Activated naive CD4-positive, alpha-beta T cell treated with anti-CD3 and anti-CD28 coated beads, Interleukin-2, amount 50 U/mL, for 72 hours (primary cell): ENCODE measurements around the gene ITPK1. TPM values are rescaled to one million over a fixed set of nuclear protein-coding genes. Genes with fewer than 3 reads are reported as not detected.
"Not testable (repeated sequence)": the region's sequence is repeated elsewhere in the genome, so short reads cannot be mapped to it uniquely, and the experiment has no call there.

Source experiments
- ATAC-seq, 2 donors: fragments of 150-1000 bp; cut with Tn5 transposase; 2 replicates each; pipeline ENCODE4 v1.10.0; 2021; ENCODE audit warnings: mild to moderate bottlenecking in 2 of 2, moderate library complexity in 2 of 2
- DNase-seq, 2 donors: peaks; one replicate each; pipeline ENCODE4 v3.0.0; 2021 to 2022; ENCODE audit warnings: low spot score in 2 of 2
- H3K27ac Mint-ChIP-seq, 2 donors: one replicate each; pipeline ENCODE4 v1.8.0; 2022; ENCODE audit warnings: mild to moderate bottlenecking in 2 of 2, mixed read lengths in 2 of 2
- H3K36me3 Mint-ChIP-seq, 2 donors: one replicate each; pipeline ENCODE4 v1.8.0; 2022; ENCODE audit warnings: mixed read lengths in 2 of 2
- H3K9me3 Mint-ChIP-seq, 2 donors: one replicate each; pipeline ENCODE4 v1.8.0; 2022; ENCODE audit warnings: mixed read lengths in 2 of 2
- total RNA-seq, 2 donors: library from RNA; stranded (reverse); gene quantifications; one replicate each; pipeline ENCODE4 v1.2.3, GENCODE V29; 2022

Gene ITPK1
- total RNA-seq, 2 donors from 2014 or later, result 15.2 to 33.2 TPM

DNA sequence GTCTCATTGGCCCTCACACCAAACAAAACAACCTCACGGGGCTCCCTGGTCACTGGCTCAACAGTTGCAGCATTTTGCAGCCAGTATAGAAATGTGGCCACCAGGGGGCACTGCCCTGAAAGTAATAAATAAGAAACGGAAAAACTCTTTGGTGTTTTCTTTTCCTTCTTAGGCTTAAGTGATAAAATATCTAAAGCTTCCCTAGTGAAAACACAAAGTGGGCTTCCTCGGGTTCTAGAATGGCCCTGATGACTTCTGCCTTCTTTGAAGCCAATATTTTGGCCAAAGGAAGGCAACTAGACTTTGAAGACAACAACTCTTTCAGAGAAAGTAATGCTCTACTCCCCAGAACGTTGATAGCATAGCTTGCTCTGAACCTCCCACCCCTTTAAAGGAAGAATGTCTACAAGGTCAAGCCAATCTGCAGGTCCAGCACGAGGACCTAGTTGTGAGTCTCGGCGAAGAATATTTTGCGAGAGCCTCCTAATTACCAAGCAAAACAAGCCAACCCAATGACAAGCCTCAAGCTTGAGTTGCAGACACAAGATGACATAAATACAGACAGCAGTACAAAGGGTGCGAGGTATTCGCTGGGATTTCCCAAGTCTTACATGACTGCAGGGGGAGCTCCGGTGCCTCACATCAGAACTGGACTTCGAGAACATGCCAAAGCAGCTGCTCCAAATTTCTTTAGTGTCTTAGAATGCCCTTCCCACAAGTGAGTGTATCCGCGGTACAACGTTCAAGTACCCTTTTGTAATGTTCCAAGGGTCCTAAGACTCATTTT is 2.6 kb downstream of the ITPK1 start:
- ATAC-seq (peak in 1 of 2 donors; percentile 39), DNase-seq (peak; percentile 58 to 78)
- H3K36me3 Mint-ChIP-seq, result no peaks in the 10 kb centered on the region
- peak overlapping the region in 1 of 2 donors; percentile 78 for H3K27ac Mint-ChIP-seq
- H3K9me3 Mint-ChIP-seq, result no peaks in the 10 kb centered on the region

DNA sequence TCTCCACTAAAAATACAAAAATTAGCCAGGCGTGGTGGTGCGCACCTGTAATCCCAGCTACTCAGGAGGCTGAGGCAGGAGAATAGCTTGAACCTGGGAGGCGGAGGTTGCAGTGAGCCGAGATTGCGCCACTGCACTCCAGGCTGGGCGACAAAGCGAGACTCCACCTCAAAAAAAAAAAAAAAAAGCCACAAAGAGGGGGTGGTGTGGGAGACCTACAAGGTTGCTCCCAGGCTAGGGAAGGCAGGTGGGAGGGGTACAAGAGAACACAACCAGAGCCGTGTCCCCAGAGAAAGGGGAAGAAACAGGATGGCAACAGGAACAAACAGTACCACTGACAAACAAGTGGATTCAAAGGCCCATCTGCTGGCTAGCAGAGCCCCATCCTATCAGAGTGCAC is 4.2 kb downstream of the ITPK1 start:
- not testable (repeated sequence) for ATAC-seq, H3K9me3 Mint-ChIP-seq, H3K27ac Mint-ChIP-seq, DNase-seq, H3K36me3 Mint-ChIP-seq

DNA sequence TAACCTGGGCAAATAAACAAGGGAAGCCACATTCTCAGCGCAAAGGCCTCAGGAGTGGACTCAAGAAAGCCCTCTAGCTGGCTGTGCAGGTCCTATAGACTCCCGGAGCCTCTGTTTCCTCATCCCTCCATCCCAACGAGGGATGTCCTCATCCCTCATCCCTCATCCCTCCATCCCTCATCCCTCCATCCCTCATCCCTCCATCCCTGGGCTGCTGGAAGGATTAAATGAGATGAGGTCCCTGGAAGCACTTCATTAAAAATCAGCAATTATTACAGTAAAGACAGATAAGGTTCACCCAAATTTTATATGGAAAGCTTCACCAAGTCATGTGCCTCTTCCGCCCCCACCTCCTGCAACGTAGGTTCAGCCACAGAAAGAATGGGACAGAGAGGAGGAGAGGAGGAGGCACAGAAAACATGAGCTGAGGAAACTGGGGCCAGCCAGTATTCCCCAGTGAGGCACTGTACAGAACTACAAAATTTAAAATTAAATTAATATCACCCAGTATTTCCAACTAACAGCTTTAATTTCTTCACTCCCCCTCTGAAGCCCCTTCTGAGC is 4.8 kb downstream of the ITPK1 start:
- H3K27ac Mint-ChIP-seq, result no peak overlapping the region
- H3K9me3 Mint-ChIP-seq, result no peaks in the 10 kb centered on the region
- ATAC-seq (no peak), DNase-seq (no peak)
- no peaks in the 10 kb centered on the region for H3K36me3 Mint-ChIP-seq

DNA sequence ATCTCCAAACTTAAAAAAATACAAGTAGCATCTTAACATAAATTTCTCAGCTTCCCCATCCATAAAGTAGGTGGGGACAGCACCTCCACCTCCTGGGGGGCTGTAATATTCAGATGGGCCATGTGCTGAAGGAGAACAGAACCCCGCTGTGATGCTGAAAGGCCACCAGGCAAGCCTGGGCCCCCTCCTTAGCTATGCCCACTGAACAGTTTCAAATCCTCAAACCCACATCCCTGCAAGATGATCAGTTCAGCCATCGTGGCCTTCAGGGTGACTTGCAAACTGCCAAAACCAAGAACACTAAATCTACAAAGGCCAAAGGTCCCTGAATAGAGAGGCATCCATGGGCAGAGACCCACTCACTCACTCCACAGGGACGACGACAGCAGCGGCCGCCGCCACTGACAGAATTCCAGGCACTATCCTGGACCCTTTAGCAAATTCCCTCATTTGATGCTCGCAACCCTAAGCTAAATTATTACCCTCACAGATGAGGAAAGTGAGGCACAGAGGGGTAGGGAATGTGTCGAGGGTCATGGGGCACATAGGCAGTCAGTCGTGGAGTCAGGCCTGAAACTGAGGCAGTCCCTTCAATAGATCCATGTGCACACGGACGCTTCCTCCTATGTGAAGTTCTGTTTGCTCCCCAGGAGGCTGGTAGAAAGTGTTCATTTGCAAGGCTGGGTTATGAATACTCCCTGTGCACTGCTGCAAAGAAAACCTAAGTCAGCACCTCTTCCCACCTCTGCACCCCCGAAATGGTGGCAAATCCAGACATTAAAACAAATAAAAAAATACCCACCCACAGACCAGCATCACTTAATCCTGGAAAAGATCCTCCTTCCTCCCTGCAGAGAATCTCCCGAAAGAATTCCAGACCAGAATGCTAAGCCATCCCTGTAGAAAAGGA is 5.9 kb downstream of the ITPK1 start:
- Mint-ChIP-seq H3K9me3 (no peaks in the 10 kb centered on the region), H3K36me3 (no peaks in the 10 kb centered on the region), H3K27ac (peak overlapping the region in 1 of 2 donors; percentile 55)
- no peak for DNase-seq
- no peak for ATAC-seq

DNA sequence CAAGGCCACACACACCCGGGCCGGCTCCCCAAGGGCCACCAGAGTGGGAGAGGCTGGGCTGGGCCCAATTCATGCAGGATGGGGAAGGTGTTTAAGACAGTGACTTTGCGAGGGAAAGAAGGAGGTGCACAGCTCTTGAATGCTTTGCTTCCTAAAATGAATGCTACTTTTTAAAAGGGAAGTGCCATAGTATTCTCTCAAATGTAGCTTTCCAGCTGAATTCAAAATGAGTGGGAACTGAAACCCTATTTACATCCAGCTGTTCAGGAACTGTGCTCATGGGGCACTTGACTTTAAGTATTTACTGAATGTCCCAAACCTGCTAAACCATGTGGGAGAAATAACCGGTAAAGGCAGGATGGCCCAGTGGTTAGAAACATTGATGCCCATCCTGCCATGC is 7.6 kb downstream of the ITPK1 start:
- H3K9me3 Mint-ChIP-seq, result no peaks in the 10 kb centered on the region
- DNase-seq, result no peak
- no peaks in the 10 kb centered on the region for H3K36me3 Mint-ChIP-seq
- H3K27ac Mint-ChIP-seq, result no peak overlapping the region
- ATAC-seq, result no peak

DNA sequence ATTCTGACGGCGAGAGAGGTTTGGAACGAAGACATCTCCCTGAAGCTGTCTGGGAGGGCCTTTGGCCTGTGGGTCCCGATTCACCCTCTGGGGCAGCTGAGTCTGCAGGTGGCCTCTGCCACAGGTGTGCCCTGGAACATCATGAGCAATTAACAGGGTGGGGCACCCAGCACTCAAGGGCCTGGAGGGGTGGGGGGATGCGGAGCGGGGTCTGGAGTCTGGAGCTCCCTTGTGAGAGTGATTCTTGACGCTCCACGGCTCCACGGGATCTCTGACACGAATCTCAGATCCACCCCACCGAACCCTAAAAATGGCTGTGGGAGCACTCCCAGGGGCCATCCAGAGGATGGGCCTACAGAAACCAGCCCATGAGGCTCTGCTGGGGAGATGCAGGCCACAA is 8.3 kb downstream of the ITPK1 start:
- Mint-ChIP-seq H3K27ac (peak overlapping the region; percentile 1 to 62), H3K36me3 (no peaks in the 10 kb centered on the region), H3K9me3 (no peaks in the 10 kb centered on the region)
- ATAC-seq (no peak), DNase-seq (no peak)

DNA sequence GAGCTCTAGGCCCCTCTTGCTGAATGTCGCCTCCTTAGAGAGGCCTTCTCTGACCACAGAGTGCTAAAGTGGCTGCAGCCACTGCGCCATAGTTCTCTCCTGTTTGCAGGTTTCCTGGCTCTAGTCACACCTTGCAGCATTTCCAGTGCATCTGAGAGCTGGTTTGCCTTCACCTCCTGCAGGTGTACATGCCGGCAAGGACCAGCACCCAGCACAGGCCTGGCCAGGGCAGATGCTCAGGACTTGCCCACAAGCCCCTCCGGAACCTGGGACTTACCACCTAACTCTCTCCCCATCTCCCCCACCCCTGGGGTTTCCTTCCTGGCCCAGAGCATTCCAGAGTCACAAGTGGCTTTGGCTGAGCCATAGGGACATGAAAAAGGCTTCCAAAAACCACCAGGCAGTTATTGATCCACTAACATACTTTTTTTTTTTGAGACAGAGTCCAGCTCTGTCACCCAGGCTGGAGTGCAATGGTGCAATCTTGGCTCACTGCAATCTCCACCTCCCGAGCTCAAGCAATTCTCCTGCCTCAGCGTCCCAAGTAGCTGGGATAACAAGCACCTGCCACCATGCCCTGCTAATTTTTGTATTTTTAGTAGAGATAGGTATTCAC is 9.1 kb downstream of the ITPK1 start:
- ATAC-seq, result no peak
- no peaks in the 10 kb centered on the region for H3K9me3 Mint-ChIP-seq
- H3K27ac Mint-ChIP-seq, result peak overlapping the region in 1 of 2 donors; percentile 62
- no peaks in the 10 kb centered on the region for H3K36me3 Mint-ChIP-seq
- DNase-seq, result no peak

DNA sequence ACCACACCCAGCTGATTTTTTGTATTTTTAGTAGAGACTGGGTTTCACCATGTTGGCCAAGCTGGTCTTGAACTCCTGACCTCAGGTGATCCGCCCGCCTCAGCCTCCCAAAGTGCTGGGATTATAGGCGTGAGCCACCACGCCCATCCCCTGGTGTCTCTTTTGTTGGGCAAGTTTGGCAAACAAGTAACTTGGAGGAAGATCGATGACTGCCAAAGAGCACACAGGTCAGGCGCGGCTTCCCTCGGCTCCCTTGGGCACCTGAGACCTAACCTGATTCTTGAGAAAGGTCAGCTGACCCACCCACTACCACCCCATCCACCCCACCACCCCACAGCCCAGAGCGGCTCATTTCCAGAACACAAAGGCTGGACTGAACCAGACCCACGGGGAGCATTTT is 9.9 kb downstream of the ITPK1 start:
- H3K9me3 Mint-ChIP-seq, ATAC-seq, DNase-seq, H3K36me3 Mint-ChIP-seq: not testable (repeated sequence)
- peak overlapping the region in 1 of 2 donors; percentile 29 for H3K27ac Mint-ChIP-seq

DNA sequence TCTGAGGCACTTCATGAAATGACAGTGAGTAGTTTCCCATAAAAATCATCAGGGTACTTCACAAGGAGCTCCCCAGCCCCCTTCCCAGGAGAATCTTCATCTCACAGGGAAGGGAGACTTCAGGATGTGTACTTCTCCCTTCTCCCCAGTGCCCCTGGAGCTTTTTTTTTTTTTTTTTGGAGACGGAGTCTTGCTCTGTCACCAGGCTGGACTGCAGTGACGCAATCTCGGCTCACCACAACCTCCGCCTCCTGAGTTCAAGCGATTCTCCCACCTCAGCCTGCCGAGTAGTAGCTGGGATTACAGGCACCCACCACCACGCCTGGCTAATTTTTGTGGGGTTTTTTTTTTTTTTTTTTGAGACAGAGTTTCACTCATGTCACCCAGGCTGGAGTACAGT is 10.4 kb downstream of the ITPK1 start:
- Mint-ChIP-seq H3K36me3 (no peaks in the 10 kb centered on the region), H3K9me3 (no peaks in the 10 kb centered on the region), H3K27ac (no peak overlapping the region)
- ATAC-seq (no peak), DNase-seq (no peak)

DNA sequence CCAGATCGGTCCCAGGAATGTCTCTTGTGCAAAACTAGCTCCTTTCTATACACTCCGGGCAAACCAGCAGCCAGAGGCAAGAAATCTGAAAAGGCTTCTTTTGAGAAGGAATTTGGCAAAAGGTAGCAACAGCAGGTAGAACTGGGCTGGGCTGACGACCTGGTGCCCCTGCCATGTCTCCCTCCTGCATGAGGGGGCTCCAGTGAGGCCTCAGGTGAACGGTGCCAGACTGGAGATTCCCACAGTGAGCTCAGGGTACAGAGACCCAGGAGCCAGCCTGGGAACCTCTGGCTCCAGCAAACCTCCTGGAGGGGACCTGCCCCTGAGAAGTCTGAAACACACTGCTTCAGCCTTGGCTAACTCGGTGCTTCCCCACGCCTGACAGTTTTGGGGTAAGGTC is 10.8 kb downstream of the ITPK1 start:
- no peak for ATAC-seq
- no peaks in the 10 kb centered on the region for H3K9me3 Mint-ChIP-seq
- no peak overlapping the region for H3K27ac Mint-ChIP-seq
- no peaks in the 10 kb centered on the region for H3K36me3 Mint-ChIP-seq
- no peak for DNase-seq

DNA sequence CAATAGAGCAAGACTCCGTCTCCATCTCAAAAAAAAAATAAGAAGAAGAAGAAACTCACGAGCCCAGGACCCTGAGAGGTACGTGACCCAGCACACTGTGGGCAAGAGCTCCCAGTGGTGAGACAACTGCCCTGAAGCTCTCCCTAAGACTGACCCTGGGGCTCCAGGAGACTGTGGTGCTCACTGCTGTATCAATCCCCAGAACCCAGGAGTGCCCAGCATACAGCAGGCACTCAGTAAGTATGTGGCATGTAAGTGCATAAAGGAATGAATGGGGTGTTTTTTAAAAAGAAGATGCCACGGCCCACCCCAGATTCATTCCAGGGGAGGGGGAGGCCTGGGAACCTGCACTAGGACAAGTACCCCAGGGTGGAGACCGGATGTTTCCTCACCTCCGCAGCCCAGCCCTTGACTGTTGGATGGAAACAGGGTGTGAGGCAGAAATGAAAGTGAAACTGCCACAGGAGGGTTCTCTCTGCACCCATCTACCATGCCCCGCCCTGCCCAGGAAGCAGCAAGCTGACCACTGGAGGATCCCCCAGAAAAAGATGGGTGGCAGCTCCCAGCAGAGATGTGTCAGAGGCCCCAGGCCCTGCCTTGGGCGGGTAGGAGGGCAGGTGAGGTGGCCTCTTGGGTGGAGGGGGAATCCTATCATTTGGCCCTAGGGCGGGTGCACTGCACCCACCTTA is 12.2 kb downstream of the ITPK1 start:
- peak overlapping the region; percentile 82 to 96 for H3K27ac Mint-ChIP-seq
- ATAC-seq (peak; percentile 91 to 97), DNase-seq (peak; percentile 58 to 78)
- no peaks in the 10 kb centered on the region for H3K36me3 Mint-ChIP-seq
- H3K9me3 Mint-ChIP-seq, result no peaks in the 10 kb centered on the region

DNA sequence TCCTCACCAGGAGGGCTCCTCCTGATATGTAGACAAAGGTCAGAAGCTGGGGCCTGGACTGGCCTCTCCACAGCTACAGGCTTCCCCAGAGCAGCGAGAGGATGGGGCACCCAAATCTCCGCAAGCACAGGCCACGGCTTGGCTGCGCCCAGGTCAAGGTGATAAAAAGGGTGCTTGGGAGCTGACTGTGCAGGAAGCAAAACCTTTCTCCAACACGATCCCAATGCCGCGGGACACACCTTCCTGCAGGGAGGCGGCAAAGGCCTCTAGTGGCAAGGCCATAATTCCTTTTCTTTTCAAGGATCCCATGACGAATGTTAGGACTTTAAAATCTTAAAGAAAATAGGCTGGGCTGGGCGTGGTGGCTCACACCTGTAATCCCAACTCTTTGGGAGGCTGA is 13.6 kb downstream of the ITPK1 start:
- ATAC-seq (no peak), DNase-seq (no peak)
- no peaks in the 10 kb centered on the region for H3K36me3 Mint-ChIP-seq
- no peaks in the 10 kb centered on the region for H3K9me3 Mint-ChIP-seq
- H3K27ac Mint-ChIP-seq, result peak overlapping the region; percentile 55 to 82

DNA sequence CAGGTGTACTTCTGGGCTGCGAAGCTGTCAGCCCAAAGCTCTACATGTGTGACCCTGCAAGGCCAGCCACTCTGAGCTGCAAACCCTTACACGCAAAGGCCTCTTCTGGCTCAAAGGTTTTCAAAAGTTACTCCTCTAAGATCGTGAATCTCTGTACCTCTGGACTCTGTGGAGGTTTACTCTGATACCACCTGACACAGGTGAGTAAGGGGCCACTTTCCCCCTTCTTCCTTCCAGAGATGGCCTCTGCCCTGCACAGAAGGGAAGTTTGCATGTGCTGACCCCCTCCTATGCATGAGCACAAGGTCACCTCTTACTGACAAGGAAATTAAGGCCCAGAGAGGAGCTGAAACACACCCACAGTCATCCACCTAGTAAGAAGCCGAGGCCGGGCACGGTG is 14.5 kb downstream of the ITPK1 start:
- Mint-ChIP-seq H3K9me3 (no peaks in the 10 kb centered on the region), H3K27ac (peak overlapping the region in 1 of 2 donors; percentile 82), H3K36me3 (no peaks in the 10 kb centered on the region)
- DNase-seq, result no peak
- ATAC-seq, result no peak

DNA sequence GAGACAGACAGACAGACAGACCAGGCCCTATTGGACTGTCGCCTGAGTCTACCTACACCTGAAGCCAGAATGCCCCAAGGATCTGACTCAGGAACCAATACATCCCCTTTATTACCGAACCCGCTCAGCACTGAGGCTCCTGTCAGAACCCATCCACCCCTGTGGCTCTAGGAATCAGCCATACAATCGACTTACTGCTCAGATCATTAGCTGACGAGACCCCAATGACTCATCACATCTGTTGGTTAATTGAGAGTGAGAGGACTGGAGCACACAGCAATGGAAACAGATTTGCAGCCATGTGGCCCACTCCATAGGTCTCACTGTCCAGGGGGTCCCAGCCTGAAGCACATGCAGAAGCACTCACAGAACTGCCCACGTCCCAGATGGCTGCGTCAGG is 15.2 kb downstream of the ITPK1 start:
- Mint-ChIP-seq H3K27ac (peak overlapping the region; percentile 2 to 65), H3K9me3 (no peaks in the 10 kb centered on the region), H3K36me3 (no peaks in the 10 kb centered on the region)
- DNase-seq (no peak), ATAC-seq (no peak)

DNA sequence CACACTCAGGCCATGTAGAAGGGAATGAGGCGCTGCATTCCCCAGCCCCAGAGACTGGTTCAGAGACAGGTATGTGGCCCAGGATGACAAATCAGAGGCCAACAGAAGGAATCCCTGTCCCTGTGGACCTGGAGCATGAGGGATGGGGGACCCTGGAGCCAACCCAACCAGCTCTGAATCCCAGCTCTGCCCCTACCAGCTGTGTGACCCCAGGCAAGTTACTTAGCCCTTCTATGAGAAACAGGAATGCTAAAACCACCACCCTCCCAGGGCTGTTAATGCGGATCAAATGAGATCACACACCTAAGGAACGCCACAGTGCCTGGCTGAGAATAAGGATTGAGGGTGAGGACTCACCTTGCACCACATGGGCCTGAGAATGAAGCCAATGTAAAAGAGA is 15.6 kb downstream of the ITPK1 start:
- DNase-seq (no peak), ATAC-seq (no peak)
- Mint-ChIP-seq H3K36me3 (no peaks in the 10 kb centered on the region), H3K9me3 (no peaks in the 10 kb centered on the region), H3K27ac (peak overlapping the region in 1 of 2 donors; percentile 50)

DNA sequence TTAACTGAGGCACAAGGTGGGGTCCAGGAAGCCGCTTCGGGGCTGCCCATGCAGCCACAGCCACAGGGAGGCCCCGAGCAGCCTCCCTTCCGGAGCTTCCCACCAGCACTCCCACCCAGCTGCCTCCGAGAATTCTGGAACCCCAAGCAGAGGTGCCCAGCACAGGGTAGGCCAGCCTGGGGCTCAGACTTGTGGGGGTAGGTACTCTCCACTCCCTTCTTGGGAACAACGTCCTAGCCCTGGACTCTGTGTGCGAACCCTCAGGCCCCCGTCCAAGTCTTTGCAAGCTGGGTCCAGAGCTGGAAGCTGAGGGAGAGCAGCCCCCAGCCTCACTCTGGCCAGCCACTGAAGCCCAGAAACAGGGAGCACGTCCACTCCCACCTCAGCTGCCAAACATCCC is 16.1 kb downstream of the ITPK1 start:
- no peak overlapping the region for H3K27ac Mint-ChIP-seq
- no peak for ATAC-seq
- no peaks in the 10 kb centered on the region for H3K36me3 Mint-ChIP-seq
- DNase-seq, result no peak
- no peaks in the 10 kb centered on the region for H3K9me3 Mint-ChIP-seq
